Neuronal stem cell (in vitro differentiated cells): Measurements from ENCODE around the gene MEGF11.
A peak's percentile ranks its signal among the peaks of the same experiment; 100 is the strongest.

ENCODE experiments used
- DNase-seq: peaks from one replicate; pipeline ENCODE4 v3.0.0-alpha.2; 2013; ENCODE audit warnings: low spot score
- H2AFZ ChIP-seq: one replicate; pipeline ENCODE4 v1.6.1; 2013; ENCODE audit warnings: mild to moderate bottlenecking, low read length, inconsistent platforms
- H2AK5ac ChIP-seq: 2 replicates; pipeline ENCODE4 v1.6.1; 2013; ENCODE audit warnings: low read depth, mild to moderate bottlenecking, inconsistent platforms, low read length, moderate library complexity, mixed read lengths
- H2BK120ac ChIP-seq: 2 replicates; pipeline ENCODE4 v1.6.1; 2013; ENCODE audit warnings: low read depth, mild to moderate bottlenecking, inconsistent platforms, low read length, moderate library complexity, mixed read lengths
- H2BK12ac ChIP-seq: one replicate; pipeline ENCODE4 v1.6.1; 2013; ENCODE audit warnings: low read length, inconsistent platforms
- H2BK15ac ChIP-seq: 2 replicates; pipeline ENCODE4 v1.6.1; 2013; ENCODE audit warnings: mild to moderate bottlenecking, low read length, inconsistent platforms, mixed read lengths
- H2BK5ac ChIP-seq: one replicate; pipeline ENCODE4 v1.6.1; 2013; ENCODE audit warnings: inconsistent platforms, mild to moderate bottlenecking, low read length, moderate library complexity
- H3K14ac ChIP-seq: one replicate; pipeline ENCODE4 v1.6.1; 2013; ENCODE audit warnings: low read length, inconsistent platforms
- H3K18ac ChIP-seq: 2 replicates; pipeline ENCODE4 v1.6.1; 2013; ENCODE audit warnings: low read length, inconsistent platforms
- H3K23ac ChIP-seq: 2 replicates; pipeline ENCODE4 v1.6.1; 2013; ENCODE audit warnings: low read depth, mild to moderate bottlenecking, mixed read lengths, low read length, inconsistent platforms; ENCODE audit not compliant: poor library complexity
- H3K27ac ChIP-seq: replicated peaks from 3 replicates; pipeline ENCODE4 v1.5.1; 2013; ENCODE audit warnings: low read length, inconsistent platforms
- H3K27me3 ChIP-seq, 3 experiments: 2 replicates each; pipeline ENCODE4 v1.6.1; 2013; ENCODE audit warnings: low read length in 3 of 3, mild to moderate bottlenecking in 2 of 3, inconsistent platforms in 1 of 3, low read depth in 1 of 3, mixed read lengths in 1 of 3, moderate library complexity in 1 of 3; ENCODE audit not compliant: control insufficient read depth in 3 of 3, insufficient read depth in 3 of 3
- H3K36me3 ChIP-seq, 2 donors: replicated peaks in 1 of 2; 2 replicates each; pipeline ENCODE4 v1.6.1; 2013; ENCODE audit warnings: low read length in 2 of 2; ENCODE audit not compliant: control insufficient read depth in 2 of 2, insufficient read depth in 2 of 2
- H3K4ac ChIP-seq: 2 replicates; pipeline ENCODE4 v1.6.1; 2013; ENCODE audit warnings: inconsistent platforms, mild to moderate bottlenecking, low read length, moderate library complexity
- H3K4me1 ChIP-seq, 2 donors: 1 replicate in 1 of 2; 2 replicates in 1 of 2; pipeline ENCODE4 v1.6.1; 2013; ENCODE audit warnings: low read length in 2 of 2, low read depth in 1 of 2; ENCODE audit not compliant: control insufficient read depth in 2 of 2, insufficient read depth in 1 of 2
- H3K4me2 ChIP-seq: one replicate; pipeline ENCODE4 v1.6.1; 2013; ENCODE audit warnings: mild to moderate bottlenecking, low read length, inconsistent platforms; ENCODE audit not compliant: insufficient read depth, poor library complexity, severe bottlenecking
- H3K4me3 ChIP-seq, 2 donors: 2 replicates each; pipeline ENCODE4 v1.5.1; 2013; ENCODE audit warnings: low read length in 2 of 2, mild to moderate bottlenecking in 2 of 2, inconsistent platforms in 1 of 2, moderate library complexity in 1 of 2
- H3K79me1 ChIP-seq: one replicate; pipeline ENCODE4 v1.6.1; 2013; ENCODE audit warnings: low read depth, mild to moderate bottlenecking, inconsistent platforms, low read length, moderate library complexity
- H3K9ac ChIP-seq: one replicate; pipeline ENCODE4 v1.6.1; 2013; ENCODE audit warnings: mild to moderate bottlenecking, low read depth, low read length, inconsistent platforms; ENCODE audit not compliant: poor library complexity
- H3K9me3 ChIP-seq, 2 donors: replicated peaks in 1 of 2; 2 replicates each; pipeline versions ENCODE3 to v1.6.1; 2013; ENCODE audit warnings: low read length in 2 of 2, mild to moderate bottlenecking in 2 of 2, inconsistent platforms in 1 of 2, low read depth in 1 of 2, mixed read lengths in 1 of 2, moderate library complexity in 1 of 2; ENCODE audit not compliant: control insufficient read depth in 2 of 2, insufficient read depth in 1 of 2
- H4K8ac ChIP-seq: one replicate; pipeline ENCODE4 v1.6.1; 2013; ENCODE audit warnings: low read depth, mild to moderate bottlenecking, inconsistent platforms, low read length, moderate library complexity
- H4K91ac ChIP-seq: one replicate; pipeline ENCODE4 v1.6.1; 2013; ENCODE audit warnings: low read length, low read depth, mild to moderate bottlenecking, inconsistent platforms; ENCODE audit not compliant: poor library complexity
- WGBS, 2 donors: extraction: QIAGEN DNeasy Blood & Tissue Kit; methylation state at CpG; one replicate each; pipeline ENCODE4 v1.1.7; 2013; ENCODE audit warnings: missing lambda C conversion rate in 2 of 2, mixed read lengths in 1 of 2; ENCODE audit not compliant: insufficient read length in 2 of 2, insufficient replicate concordance in 1 of 2; ENCODE audit errors: extremely low coverage in 2 of 2; 5-methylcytosine and 5-hydroxymethylcytosine counted together

Gene MEGF11

DNA sequence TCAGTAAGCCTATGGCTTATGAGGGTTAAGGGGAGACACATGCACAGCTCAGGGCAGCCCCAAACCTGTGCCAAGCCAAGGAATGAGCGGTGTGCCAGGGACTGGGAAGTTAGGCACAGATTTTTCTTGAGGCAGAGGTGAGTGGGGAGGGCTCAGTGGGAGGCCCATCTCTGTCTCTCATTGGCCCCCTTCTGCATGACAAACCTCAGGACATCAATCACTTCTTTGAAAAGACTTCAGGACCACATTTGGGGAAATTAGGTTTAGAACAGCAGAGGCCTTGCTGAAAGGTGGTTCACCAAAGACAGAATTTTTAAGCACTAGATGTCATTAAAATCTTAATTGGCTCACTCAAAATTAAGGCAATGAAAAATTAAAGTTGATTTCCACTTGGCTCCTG is 327.1 kb downstream of the MEGF11 start:
- Histone ChIP-seq H3K14ac (no peak overlapping the region), H3K4me1 (no peaks in the 10 kb centered on the region), H2AK5ac (no peak overlapping the region), H3K79me1 (no peaks in the 10 kb centered on the region), H2BK15ac (no peak overlapping the region), H3K9ac (no peak overlapping the region), H3K27me3 (no peaks in the 10 kb centered on the region), H2AFZ (no peak overlapping the region), H3K4ac (no peak overlapping the region), H3K9me3 (no peaks in the 10 kb centered on the region), H3K23ac (no peak overlapping the region), H3K27ac (no peak overlapping the region), H3K18ac (no peak overlapping the region), H2BK5ac (no peak overlapping the region), H3K4me2 (no peak overlapping the region), H4K8ac (no peak overlapping the region), H3K4me3 (peak overlapping the region in 1 of 2 donors; percentile 43), H4K91ac (no peak overlapping the region), H2BK12ac (no peak overlapping the region), H3K36me3 (no peaks in the 10 kb centered on the region), H2BK120ac (no peak overlapping the region)
- DNase-seq: no peak
- no CpG with 5 or more reads among the region's 1 CpG for WGBS, 2 donors

DNA sequence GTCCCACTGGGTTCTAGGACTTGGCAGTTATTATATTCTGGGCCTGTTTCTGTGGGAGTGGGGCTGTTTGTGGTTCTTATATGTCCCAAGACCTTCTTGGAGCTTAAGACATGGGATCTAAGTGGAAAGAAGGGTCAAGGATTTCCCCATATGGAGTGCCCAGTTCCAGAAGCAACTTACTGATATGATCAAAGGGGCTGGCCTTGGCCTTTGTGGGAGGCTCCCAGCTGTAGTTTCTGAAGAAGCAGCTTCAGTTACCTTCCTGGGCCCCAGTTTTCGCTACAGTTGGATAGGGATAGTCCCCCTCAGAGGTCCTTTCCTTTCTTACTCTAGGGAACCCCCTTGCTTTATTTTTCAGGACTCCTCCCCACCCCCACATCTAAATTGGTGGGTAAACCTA is 328.2 kb downstream of the MEGF11 start:
- Histone ChIP-seq H3K14ac (no peak overlapping the region), H2AK5ac (no peak overlapping the region), H3K9me3 (no peaks in the 10 kb centered on the region), H3K9ac (no peak overlapping the region), H3K4me3 (no peak overlapping the region), H2BK12ac (no peak overlapping the region), H4K8ac (no peak overlapping the region), H2BK120ac (no peak overlapping the region), H3K4me2 (no peak overlapping the region), H3K36me3 (no peaks in the 10 kb centered on the region), H2BK15ac (no peak overlapping the region), H3K27ac (no peak overlapping the region), H2BK5ac (no peak overlapping the region), H3K23ac (no peak overlapping the region), H3K27me3 (no peaks in the 10 kb centered on the region), H3K4ac (no peak overlapping the region), H4K91ac (no peak overlapping the region), H3K4me1 (no peaks in the 10 kb centered on the region), H3K18ac (no peak overlapping the region), H3K79me1 (no peaks in the 10 kb centered on the region), H2AFZ (no peak overlapping the region)
- DNase-seq: no peak
- no CpG with 5 or more reads among the region's 1 CpG for WGBS, 2 donors

DNA sequence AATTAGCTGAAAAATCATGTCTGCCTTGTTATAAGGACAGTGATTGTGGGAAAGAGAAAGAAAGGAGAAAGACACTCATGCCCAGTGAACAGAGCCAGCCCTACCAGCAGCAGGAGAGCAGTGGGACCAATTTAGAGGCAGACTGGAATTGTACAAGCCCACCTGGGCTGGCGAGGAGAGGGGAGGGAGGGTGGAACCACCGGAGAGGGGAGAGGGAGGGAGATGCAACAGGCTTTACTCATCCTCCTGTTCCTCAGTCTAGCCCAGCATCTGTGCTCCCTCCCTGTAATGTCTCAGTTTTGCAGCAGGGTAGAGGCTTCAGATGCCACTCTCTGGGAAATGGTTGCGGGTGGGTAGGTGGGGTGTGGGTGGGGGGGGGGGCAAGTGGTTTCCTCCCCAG is 329.5 kb downstream of the MEGF11 start:
- H3K4me2 ChIP-seq: no peak overlapping the region
- no peak overlapping the region for H3K18ac ChIP-seq

DNA sequence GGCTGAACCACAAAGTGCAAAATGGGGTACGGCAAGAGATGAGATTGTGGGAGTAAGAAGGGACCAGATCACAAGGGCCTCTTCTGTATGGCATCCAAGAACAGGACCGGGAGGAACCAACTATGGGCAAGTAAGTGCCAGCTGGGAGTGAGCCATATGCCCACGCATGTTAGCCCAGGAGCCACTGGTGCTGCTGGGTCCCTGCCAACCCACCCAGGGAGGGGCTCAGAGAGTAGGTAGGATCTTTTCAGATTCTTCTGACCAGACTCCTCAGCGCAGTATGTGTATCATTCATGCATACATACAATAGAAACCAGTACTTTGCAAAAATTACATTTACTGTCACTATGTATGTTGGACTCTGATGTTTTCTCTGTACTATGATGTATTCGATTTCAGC is 330.3 kb downstream of the MEGF11 start:
- no CpG with 5 or more reads among the region's 5 CpGs for WGBS, 2 donors

More for the DNA sequence above, 329.5 kb downstream of the MEGF11 start:
- DNase-seq: no peak
- Histone ChIP-seq H2AK5ac (no peak overlapping the region), H3K79me1 (no peaks in the 10 kb centered on the region), H3K4me1 (no peaks in the 10 kb centered on the region), H3K9ac (peak overlapping the region; percentile 55), H2BK120ac (no peak overlapping the region), H3K9me3 (no peaks in the 10 kb centered on the region), H3K27me3 (no peaks in the 10 kb centered on the region), H3K4me3 (no peak overlapping the region), H3K14ac (no peak overlapping the region), H3K36me3 (no peaks in the 10 kb centered on the region), H3K27ac (no peak overlapping the region), H4K8ac (no peak overlapping the region), H2BK15ac (no peak overlapping the region), H2BK5ac (no peak overlapping the region), H4K91ac (no peak overlapping the region), H2BK12ac (no peak overlapping the region), H3K23ac (no peak overlapping the region), H2AFZ (no peak overlapping the region), H3K4ac (no peak overlapping the region)
- no CpG with 5 or more reads among the region's 3 CpGs for WGBS, 2 donors

More for the DNA sequence above, 330.3 kb downstream of the MEGF11 start:
- Histone ChIP-seq H2BK15ac (no peak overlapping the region), H4K8ac (no peak overlapping the region), H3K4me3 (no peak overlapping the region), H3K4ac (no peak overlapping the region), H3K27ac (no peak overlapping the region), H3K4me1 (no peaks in the 10 kb centered on the region), H3K18ac (no peak overlapping the region), H3K9ac (no peak overlapping the region), H3K27me3 (no peaks in the 10 kb centered on the region), H3K14ac (no peak overlapping the region), H2AFZ (no peak overlapping the region), H3K4me2 (no peak overlapping the region), H2BK12ac (no peak overlapping the region), H3K79me1 (no peaks in the 10 kb centered on the region), H2BK120ac (no peak overlapping the region), H3K23ac (no peak overlapping the region), H3K36me3 (no peaks in the 10 kb centered on the region), H2BK5ac (no peak overlapping the region), H2AK5ac (no peak overlapping the region), H4K91ac (no peak overlapping the region), H3K9me3 (no peaks in the 10 kb centered on the region)
- no peak for DNase-seq
